ENCODE measurements around the gene LYPD8. TPM values are rescaled to one million over a fixed set of nuclear protein-coding genes. Genes with fewer than 3 reads are reported as not detected.

Gene LYPD8
- total RNA-seq, 1 experiment from 2014 or later = not detected

DNA sequence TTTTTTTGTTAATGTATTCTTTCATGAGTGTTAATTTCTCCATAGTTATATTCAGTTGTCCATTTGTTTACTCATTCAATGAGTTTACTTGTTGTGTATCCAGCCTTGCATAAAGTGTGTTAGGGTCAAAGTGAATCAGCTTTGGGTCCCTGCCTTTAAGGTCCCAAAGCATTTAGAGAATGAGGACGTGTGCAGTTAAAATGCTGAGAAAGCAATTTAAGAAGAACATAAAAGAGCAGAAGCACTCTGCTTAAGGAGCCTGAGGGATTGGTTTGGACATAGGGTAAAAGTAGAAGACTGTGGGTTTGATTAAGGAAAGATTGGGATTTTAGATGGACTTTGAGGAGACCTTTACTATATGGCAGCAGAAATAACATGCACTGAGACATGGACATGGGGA, 56.5 kb downstream of the LYPD8 start:
- POLR2A ChIA-PET = no interaction called here
- Mint-ChIP-seq H3K36me3 (ENCODE audit: insufficient read depth, unreplicated experiment) (no peaks in the 10 kb centered on the region), H3K4me1 (ENCODE audit: low read depth, unreplicated experiment) (no peaks in the 10 kb centered on the region), H3K4me3 (ENCODE audit: unreplicated experiment) (no peak overlapping the region), H3K9me3 (ENCODE audit: unreplicated experiment) (peaks cover 10% of the 10 kb centered on the region), H3K27me3 (ENCODE audit: insufficient read depth, unreplicated experiment) (no peaks in the 10 kb centered on the region), H3K27ac (ENCODE audit: unreplicated experiment) (no peak overlapping the region)
- CTCF ChIA-PET = no interaction called here
- Histone ChIP-seq H3K9me3 (no peaks in the 10 kb centered on the region), H3K27me3 (replicated peaks; ENCODE audit: control insufficient read depth, insufficient read depth, low read length) (no peaks in the 10 kb centered on the region), H3K4me3 (ENCODE audit: low read depth, low read length) (no peak overlapping the region), H3K4me1 (no peaks in the 10 kb centered on the region), H3K36me3 (ENCODE audit: control insufficient read depth, insufficient read depth, low read length) (no peaks in the 10 kb centered on the region)
- no peak for DNase-seq
- intact Hi-C loops (cut with micrococcal nuclease; ENCODE audit: unreplicated experiment) = no loop called here
- no TSS peak for BruUV-seq (replicated peaks)
- TF ChIP-seq, protein P1, sequence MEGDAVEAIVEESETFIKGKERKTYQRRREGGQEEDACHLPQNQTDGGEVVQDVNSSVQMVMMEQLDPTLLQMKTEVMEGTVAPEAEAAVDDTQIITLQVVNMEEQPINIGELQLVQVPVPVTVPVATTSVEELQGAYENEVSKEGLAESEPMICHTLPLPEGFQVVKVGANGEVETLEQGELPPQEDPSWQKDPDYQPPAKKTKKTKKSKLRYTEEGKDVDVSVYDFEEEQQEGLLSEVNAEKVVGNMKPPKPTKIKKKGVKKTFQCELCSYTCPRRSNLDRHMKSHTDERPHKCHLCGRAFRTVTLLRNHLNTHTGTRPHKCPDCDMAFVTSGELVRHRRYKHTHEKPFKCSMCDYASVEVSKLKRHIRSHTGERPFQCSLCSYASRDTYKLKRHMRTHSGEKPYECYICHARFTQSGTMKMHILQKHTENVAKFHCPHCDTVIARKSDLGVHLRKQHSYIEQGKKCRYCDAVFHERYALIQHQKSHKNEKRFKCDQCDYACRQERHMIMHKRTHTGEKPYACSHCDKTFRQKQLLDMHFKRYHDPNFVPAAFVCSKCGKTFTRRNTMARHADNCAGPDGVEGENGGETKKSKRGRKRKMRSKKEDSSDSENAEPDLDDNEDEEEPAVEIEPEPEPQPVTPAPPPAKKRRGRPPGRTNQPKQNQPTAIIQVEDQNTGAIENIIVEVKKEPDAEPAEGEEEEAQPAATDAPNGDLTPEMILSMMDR (IDR thresholded peaks at IDR 0.05; ENCODE audit: insufficient read depth in 1 of 2, low read depth in 1 of 2, low read length in 1 of 2, severe bottlenecking in 1 of 2, unreplicated experiment in 1 of 2) = no peak

DNA sequence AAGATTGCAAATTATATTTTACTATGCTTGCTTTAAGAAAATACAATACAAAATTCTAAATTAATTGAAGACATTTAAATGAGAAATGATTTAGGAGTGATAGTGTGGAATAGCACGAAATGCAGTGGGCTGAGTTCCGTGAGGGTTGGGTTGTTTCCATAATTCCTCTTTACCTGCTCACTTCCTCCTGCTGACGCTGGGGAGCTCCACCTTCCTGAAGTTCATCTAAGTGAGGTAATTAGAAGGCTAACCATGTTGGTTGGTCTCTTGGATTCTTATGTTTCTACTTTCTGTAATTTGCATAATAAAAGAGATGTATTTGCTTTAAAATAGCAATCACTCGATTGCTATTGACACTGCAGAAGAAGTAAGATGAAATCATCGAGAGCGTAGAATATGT, 57.7 kb downstream of the LYPD8 start:
- POLR2A ChIA-PET = no interaction called here
- H3K9me3 ChIP-seq = no peaks in the 10 kb centered on the region
- H3K4me1 Mint-ChIP-seq (ENCODE audit: low read depth, unreplicated experiment) = no peaks in the 10 kb centered on the region
- H3K4me1 ChIP-seq = no peaks in the 10 kb centered on the region
- H3K4me3 ChIP-seq (ENCODE audit: low read depth, low read length) = no peak overlapping the region
- no peaks in the 10 kb centered on the region for H3K27me3 ChIP-seq (replicated peaks; ENCODE audit: control insufficient read depth, insufficient read depth, low read length)
- peaks cover 10% of the 10 kb centered on the region for H3K9me3 Mint-ChIP-seq (ENCODE audit: unreplicated experiment)
- intact Hi-C loops (cut with micrococcal nuclease; ENCODE audit: unreplicated experiment) = loop anchor here (2.0 kb wide), 1 partner anchor 79 kb away; no protein-coding TSS in a partner anchor
- H3K4me3 Mint-ChIP-seq (ENCODE audit: unreplicated experiment) = no peak overlapping the region
- no peaks in the 10 kb centered on the region for H3K36me3 Mint-ChIP-seq (ENCODE audit: insufficient read depth, unreplicated experiment)
- BruUV-seq (replicated peaks) = no TSS peak
- H3K27ac Mint-ChIP-seq (ENCODE audit: unreplicated experiment) = no peak overlapping the region
- DNase-seq = no peak
- CTCF ChIA-PET = no interaction called here
- H3K27me3 Mint-ChIP-seq (ENCODE audit: insufficient read depth, unreplicated experiment) = no peaks in the 10 kb centered on the region
- TF ChIP-seq, protein P1 (IDR thresholded peaks at IDR 0.05; ENCODE audit: insufficient read depth in 1 of 2, low read depth in 1 of 2, low read length in 1 of 2, severe bottlenecking in 1 of 2, unreplicated experiment in 1 of 2) = no peak
- H3K36me3 ChIP-seq (ENCODE audit: control insufficient read depth, insufficient read depth, low read length) = no peaks in the 10 kb centered on the region

DNA sequence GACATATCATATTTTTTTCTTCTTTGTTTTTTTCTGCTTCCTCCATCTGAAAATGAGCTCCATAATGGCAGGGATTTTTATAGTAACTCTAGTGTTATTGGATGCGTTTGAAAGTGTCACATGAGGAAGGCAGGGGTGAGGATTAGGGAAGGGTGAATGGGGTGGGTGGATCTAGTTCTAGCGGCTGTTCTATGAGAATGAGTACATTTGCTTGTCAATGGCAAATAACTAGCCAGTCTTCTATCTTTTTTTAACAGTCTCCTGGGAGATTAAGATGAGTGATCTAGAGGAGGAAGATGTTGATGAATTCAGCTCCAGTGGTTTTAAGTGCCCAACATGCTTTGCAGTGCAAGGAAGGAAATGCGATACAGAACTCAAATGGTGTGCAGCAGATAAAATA, 58.8 kb downstream of the LYPD8 start:
- intact Hi-C loops (cut with micrococcal nuclease; ENCODE audit: unreplicated experiment) = loop anchor here (1.0 to 2.0 kb wide), 2 partner anchors 78 to 111 kb away; no protein-coding TSS in a partner anchor
- TF ChIP-seq, protein P1 (IDR thresholded peaks at IDR 0.05; ENCODE audit: insufficient read depth in 1 of 2, low read depth in 1 of 2, low read length in 1 of 2, severe bottlenecking in 1 of 2, unreplicated experiment in 1 of 2) = no peak
- Mint-ChIP-seq H3K4me1 (ENCODE audit: low read depth, unreplicated experiment) (no peaks in the 10 kb centered on the region), H3K9me3 (ENCODE audit: unreplicated experiment) (peaks cover 19% of the 10 kb centered on the region), H3K36me3 (ENCODE audit: insufficient read depth, unreplicated experiment) (no peaks in the 10 kb centered on the region), H3K27me3 (ENCODE audit: insufficient read depth, unreplicated experiment) (no peaks in the 10 kb centered on the region), H3K27ac (ENCODE audit: unreplicated experiment) (no peak overlapping the region), H3K4me3 (ENCODE audit: unreplicated experiment) (no peak overlapping the region)
- no peak for DNase-seq
- no peak overlapping the region for H3K4me3 ChIP-seq (ENCODE audit: low read depth, low read length)
- H3K9me3 ChIP-seq = no peaks in the 10 kb centered on the region
- no peaks in the 10 kb centered on the region for H3K36me3 ChIP-seq (ENCODE audit: control insufficient read depth, insufficient read depth, low read length)
- no TSS peak for BruUV-seq (replicated peaks)
- ChIA-PET POLR2A (no interaction called here), CTCF (no interaction called here)
- no peaks in the 10 kb centered on the region for H3K4me1 ChIP-seq
- no peaks in the 10 kb centered on the region for H3K27me3 ChIP-seq (replicated peaks; ENCODE audit: control insufficient read depth, insufficient read depth, low read length)

All from Caco-2 (cell line).